GM18867 (cell line): ENCODE data around the gene SIX2.

Experiments used
- ATAC-seq: cut with Tn5 transposase; IDR thresholded peaks from one replicate; pipeline ENCODE4 v1.9.1; 2021; ENCODE audit warnings: mild to moderate bottlenecking, moderate library complexity; ENCODE audit not compliant: unreplicated experiment

Gene SIX2

GRCh38 chr2:44970846-44971450, 38.3 kb downstream of the SIX2 start:
- no peak for ATAC-seq

- no peak for ATAC-seq
Observed at GRCh38 chr2:44969936-44970335, 39.3 kb downstream of the SIX2 start.

- no peak for ATAC-seq
Observed at GRCh38 chr2:44967727-44968432, 41.4 kb downstream of the SIX2 start.

- no peak for ATAC-seq
Observed at GRCh38 chr2:44967056-44967455, 42.2 kb downstream of the SIX2 start.

- ATAC-seq = no peak
Observed at GRCh38 chr2:44965684-44966083, 43.6 kb downstream of the SIX2 start.

GRCh38 chr2:44964752-44965236, 44.5 kb downstream of the SIX2 start:
- ATAC-seq = no peak

- ATAC-seq = no peak
Observed at GRCh38 chr2:44962176-44962695, 47.0 kb downstream of the SIX2 start.

- no peak for ATAC-seq
Observed at GRCh38 chr2:44960871-44961270, 48.4 kb downstream of the SIX2 start.

GRCh38 chr2:44959855-44960254, 49.4 kb downstream of the SIX2 start:
- ATAC-seq = no peak

GRCh38 chr2:44957656-44958327, 51.5 kb downstream of the SIX2 start:
- ATAC-seq = no peak

GRCh38 chr2:44956843-44957242, 52.4 kb downstream of the SIX2 start:
- no peak for ATAC-seq

- ATAC-seq = peak; percentile 75
Observed at GRCh38 chr2:44955593-44956392, 53.5 kb downstream of the SIX2 start.
